Measurements from ENCODE around the gene PDPK1.
"Not testable (repeated sequence)": the region's sequence is repeated elsewhere in the genome, so short reads cannot be mapped to it uniquely, and the experiment has no call there.

- TF ChIP-seq POLR2A (IDR thresholded peaks at IDR 0.05; ENCODE audit: low read length); GATA1 (IDR thresholded peaks at IDR 0.05; ENCODE audit: low read depth, low read length): not testable (repeated sequence)
Observed at GRCh38 chr16:2557150-2557549, 19.3 kb downstream of the PDPK1 start.

Data from erythroblast (primary cell).